ENCODE data around the gene TBC1D8B. TPM values are rescaled to one million over a fixed set of nuclear protein-coding genes. Genes with fewer than 3 reads are reported as not detected.
"Not testable (repeated sequence)": the region's sequence is repeated elsewhere in the genome, so short reads cannot be mapped to it uniquely, and the experiment has no call there.

TBC1D8B gene
- 10 to 100 TPM; 14.4 to 18.0 (median 14.7) TPM for total RNA-seq (2021; fragmentation: NEBNext Ultra II Directional; extraction: Animal tissue kit (Norgen Biotek cat#: 25700))
- long read RNA-seq, full-length matches to known transcripts, result 4 of 17 reads
- long read RNA-seq, partial matches to known transcripts, result 6 of 17 reads
- long read RNA-seq, other reads (novel, unspliced or antisense), result 7 of 17 reads

DNA sequence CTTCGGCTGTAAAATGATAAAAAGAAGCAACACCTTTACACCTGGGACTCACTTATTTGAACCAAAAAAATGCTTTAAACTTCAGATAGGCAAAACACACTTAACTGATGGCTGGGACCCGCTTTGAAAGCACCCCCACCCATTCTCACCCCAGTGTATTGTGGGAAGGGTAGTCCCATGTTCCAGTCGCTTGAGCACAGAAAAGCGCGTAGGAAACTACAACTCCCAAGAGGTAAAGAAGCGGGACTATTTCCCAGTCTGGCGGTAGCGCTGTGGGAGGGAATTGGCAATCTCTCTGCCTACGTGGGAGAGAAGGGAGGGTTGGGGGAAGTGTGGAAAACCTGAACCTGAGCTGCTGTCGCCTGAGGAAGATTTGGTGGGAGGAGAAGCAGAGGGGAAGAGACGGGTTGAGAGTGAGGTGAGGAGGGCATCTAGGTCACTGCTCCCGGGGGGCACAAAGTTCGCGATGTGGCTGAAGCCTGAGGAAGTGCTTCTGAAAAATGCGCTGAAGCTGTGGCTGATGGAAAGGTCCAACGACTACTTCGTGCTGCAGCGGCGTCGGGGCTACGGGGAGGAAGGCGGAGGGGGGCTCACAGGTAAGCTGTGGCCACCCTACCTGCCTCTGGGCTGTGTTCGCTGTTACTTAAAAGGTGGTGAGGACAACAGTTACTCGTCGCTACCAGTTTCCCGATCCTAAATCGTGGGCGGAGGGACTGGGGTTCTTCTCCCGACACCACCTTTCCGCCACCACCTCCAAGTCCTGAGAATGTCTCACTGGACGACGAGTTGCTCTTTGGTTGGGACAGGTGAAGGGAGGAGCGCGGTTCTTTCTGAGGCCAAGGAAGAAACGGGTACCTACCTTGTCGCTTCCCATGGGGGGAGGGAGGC is at the start of gene TBC1D8B:
Gene TBC1D8B, plus strand, starts transcription at position 286 of the 888 bp plus-strand sequence. Its CDS starts 181 bp downstream, at position 467.
- Mint-ChIP-seq H3K9me3 (no peaks in the 10 kb centered on the region), H3K27ac (peak within 1 kb of the TSS; percentile 95), H3K4me3 (peak within 1 kb of the TSS; percentile 96), H3K36me3 (ENCODE audit: low read depth) (no peaks in the 10 kb centered on the region; the same call in 1 of the 2 replicates), H3K27me3 (ENCODE audit: insufficient read depth) (peaks cover 8% of the 10 kb centered on the region), H3K4me1 (ENCODE audit: low read depth) (peaks cover 20% of the 10 kb centered on the region)
- TF ChIP-seq, protein P1, sequence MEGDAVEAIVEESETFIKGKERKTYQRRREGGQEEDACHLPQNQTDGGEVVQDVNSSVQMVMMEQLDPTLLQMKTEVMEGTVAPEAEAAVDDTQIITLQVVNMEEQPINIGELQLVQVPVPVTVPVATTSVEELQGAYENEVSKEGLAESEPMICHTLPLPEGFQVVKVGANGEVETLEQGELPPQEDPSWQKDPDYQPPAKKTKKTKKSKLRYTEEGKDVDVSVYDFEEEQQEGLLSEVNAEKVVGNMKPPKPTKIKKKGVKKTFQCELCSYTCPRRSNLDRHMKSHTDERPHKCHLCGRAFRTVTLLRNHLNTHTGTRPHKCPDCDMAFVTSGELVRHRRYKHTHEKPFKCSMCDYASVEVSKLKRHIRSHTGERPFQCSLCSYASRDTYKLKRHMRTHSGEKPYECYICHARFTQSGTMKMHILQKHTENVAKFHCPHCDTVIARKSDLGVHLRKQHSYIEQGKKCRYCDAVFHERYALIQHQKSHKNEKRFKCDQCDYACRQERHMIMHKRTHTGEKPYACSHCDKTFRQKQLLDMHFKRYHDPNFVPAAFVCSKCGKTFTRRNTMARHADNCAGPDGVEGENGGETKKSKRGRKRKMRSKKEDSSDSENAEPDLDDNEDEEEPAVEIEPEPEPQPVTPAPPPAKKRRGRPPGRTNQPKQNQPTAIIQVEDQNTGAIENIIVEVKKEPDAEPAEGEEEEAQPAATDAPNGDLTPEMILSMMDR (IDR thresholded peaks at IDR 0.05), result no peak
- DNase-seq, result peak; percentile 87

DNA sequence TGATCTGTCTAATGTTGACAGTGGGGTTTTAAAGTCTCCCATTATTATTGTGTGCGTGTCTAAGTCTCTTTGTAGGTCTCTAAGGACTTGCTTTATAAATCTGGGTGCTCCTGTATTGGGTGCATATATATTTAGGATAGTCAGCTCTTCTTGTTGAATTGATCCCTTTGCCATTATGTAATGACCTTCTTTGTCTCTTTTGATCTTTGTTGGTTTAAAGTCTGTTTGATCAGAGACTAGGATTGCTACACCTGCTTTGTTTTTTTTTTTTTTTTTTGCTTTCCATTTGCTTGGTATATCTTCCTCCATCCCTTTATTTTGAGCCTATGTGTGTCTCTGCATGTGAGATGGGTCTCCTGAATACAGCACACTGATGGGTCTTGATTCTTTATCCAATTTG is 33.2 kb upstream of the TBC1D8B start:
- H3K9me3 Mint-ChIP-seq; H3K27me3 Mint-ChIP-seq (ENCODE audit: insufficient read depth): not testable (repeated sequence)

DNA sequence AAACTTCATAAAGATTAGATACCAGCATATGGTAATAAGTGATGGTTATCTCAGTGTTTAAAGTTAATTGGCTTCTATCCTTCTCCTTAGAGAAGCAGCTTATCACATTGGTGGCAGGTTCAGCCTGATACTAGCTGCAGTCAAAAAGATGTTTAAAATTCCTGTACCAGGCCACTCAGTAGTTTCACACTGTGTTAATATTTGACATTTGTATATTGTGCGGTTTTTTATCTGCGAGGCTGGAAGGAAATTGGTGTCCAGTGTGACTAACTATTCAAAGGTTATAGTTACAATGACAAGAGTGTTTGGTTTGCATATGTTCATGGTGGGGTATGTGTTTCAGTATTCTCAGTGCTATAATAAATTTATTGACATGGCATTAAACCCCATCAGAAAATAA is 27.5 kb upstream of the TBC1D8B start:
- H3K4me3 Mint-ChIP-seq, result no peak overlapping the region
- H3K27ac Mint-ChIP-seq, result no peak overlapping the region
- no peaks in the 10 kb centered on the region for H3K4me1 Mint-ChIP-seq (ENCODE audit: low read depth)
- no peaks in the 10 kb centered on the region; the same call in 1 of the 2 replicates for H3K27me3 Mint-ChIP-seq (ENCODE audit: insufficient read depth)
- DNase-seq, result no peak
- TF ChIP-seq, protein P1 (IDR thresholded peaks at IDR 0.05), result no peak
- H3K36me3 Mint-ChIP-seq (ENCODE audit: low read depth), result no peaks in the 10 kb centered on the region
- H3K9me3 Mint-ChIP-seq, result no peaks in the 10 kb centered on the region

More for the DNA sequence above, 33.2 kb upstream of the TBC1D8B start:
- not testable (repeated sequence) for H3K4me1 Mint-ChIP-seq (ENCODE audit: low read depth); H3K36me3 Mint-ChIP-seq (ENCODE audit: low read depth); H3K27ac Mint-ChIP-seq; H3K4me3 Mint-ChIP-seq; DNase-seq

DNA sequence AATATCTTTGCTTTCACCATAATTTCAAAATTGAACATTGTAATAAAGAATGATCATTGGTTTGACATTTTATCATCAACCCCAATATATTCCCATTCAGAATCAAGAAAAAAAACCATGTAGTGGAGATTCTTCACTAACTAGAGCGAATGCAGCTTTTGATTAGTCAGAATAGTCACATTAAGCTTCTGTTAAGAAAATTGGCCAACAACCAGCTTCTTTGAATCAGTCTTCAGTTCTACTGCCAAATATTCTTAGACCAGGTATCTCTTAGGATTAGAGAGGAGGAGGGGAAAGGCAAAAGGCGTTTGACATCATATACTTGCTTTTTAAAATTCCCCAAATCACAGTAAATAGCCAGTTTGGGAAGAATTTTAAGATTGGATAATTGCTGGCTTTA is 22.2 kb upstream of the TBC1D8B start:
- no peak overlapping the region for H3K27ac Mint-ChIP-seq
- DNase-seq, result no peak
- no peak overlapping the region for H3K4me3 Mint-ChIP-seq
- H3K9me3 Mint-ChIP-seq, result no peaks in the 10 kb centered on the region
- no peaks in the 10 kb centered on the region; the same call in 1 of the 2 replicates for H3K27me3 Mint-ChIP-seq (ENCODE audit: insufficient read depth)
- no peaks in the 10 kb centered on the region for H3K4me1 Mint-ChIP-seq (ENCODE audit: low read depth)
- no peaks in the 10 kb centered on the region for H3K36me3 Mint-ChIP-seq (ENCODE audit: low read depth)
- TF ChIP-seq, protein P1 (IDR thresholded peaks at IDR 0.05), result no peak

DNA sequence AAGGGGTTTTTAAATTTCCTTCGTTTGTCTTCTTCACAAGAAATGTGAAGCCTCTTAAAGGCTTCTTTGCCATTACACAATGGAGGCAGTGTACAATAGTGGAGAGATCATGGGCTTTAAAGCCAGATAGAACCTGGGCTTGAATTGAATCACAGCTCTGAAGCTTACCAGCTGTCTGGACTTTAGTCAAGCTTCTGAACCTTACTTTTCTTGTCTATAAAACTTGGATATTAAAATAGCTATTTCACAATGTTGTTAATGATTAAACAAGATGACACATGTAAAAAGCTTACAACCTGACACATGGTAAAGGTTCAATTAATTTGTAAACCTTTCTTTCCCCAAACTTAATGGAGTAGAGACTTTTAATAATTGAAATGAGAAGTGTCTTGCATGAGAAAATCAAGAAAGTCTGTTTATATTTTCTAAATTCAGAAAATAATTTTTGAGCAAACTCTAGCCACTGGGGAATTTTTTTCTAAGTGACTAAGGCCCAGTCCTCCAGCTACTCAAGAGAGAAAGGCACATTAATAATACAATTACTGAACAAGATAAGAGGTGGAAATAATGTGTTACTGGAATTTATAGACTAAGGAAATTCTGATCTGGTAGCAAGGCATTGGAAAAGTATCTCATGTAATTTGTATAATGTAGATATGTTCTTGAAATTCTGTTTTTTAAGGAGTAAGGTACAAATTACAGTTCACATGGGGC is 21.7 kb upstream of the TBC1D8B start:
- Mint-ChIP-seq H3K9me3 (no peaks in the 10 kb centered on the region), H3K27ac (no peak overlapping the region), H3K4me3 (no peak overlapping the region), H3K36me3 (ENCODE audit: low read depth) (no peaks in the 10 kb centered on the region), H3K27me3 (ENCODE audit: insufficient read depth) (no peaks in the 10 kb centered on the region; the same call in 1 of the 2 replicates), H3K4me1 (ENCODE audit: low read depth) (no peaks in the 10 kb centered on the region)
- no peak for DNase-seq
- TF ChIP-seq, protein P1 (IDR thresholded peaks at IDR 0.05), result no peak
